B cell (primary cell): ENCODE results near the gene ADRB2. TPM values are rescaled to one million over a fixed set of nuclear protein-coding genes. Genes with fewer than 3 reads are reported as not detected.

ENCODE experiments used
- ATAC-seq: fragments of 200-7000 bp; cut with Tn5 transposase; one replicate; pipeline ENCODE4 v1.10.0; 2021; ENCODE audit warnings: low read depth, mild to moderate bottlenecking, moderate number of reproducible peaks, moderate library complexity
- CTCF ChIA-PET: fragments of 350-600 bp; sonication (Branson Sonifier 250); formaldehyde crosslinking; loops from one replicate; lab custom pipeline; 2021; ENCODE audit warnings: antibody characterized with exemption, inconsistent platforms; lab: Charles Lee
- POLR2A ChIA-PET: fragments of 350-600 bp; sonication (Branson Sonifier 250); formaldehyde crosslinking; loops from one replicate; lab custom pipeline; 2021; ENCODE audit warnings: antibody characterized with exemption; lab: Charles Lee
- DNase-seq: peaks from one replicate; pipeline ENCODE4 v3.0.0; 2013
- H2AFZ ChIP-seq: 2 replicates; pipeline ENCODE4 v1.6.1; 2012; ENCODE audit warnings: mild to moderate bottlenecking, low read depth, low read length; ENCODE audit not compliant: insufficient read depth, poor library complexity, severe bottlenecking
- H3K27ac ChIP-seq, 2 donors: 1 replicate in 1 of 2; 2 replicates in 1 of 2; pipeline ENCODE4 v1.5.1; 2012 to 2013; ENCODE audit warnings: low read length in 2 of 2, mild to moderate bottlenecking in 2 of 2, moderate library complexity in 1 of 2
- H3K27me3 ChIP-seq, 4 experiments: fragments of 200-600 bp in 1 of 4; sonication (generic) in 1 of 4; replicated peaks in 1 of 4; 1 replicate in 2 of 4; 2 replicates in 2 of 4; pipeline versions ENCODE4 v1.6.1 to v1.7.0; 2013 to 2016; ENCODE audit warnings: low read length in 3 of 4, mild to moderate bottlenecking in 2 of 4, mixed read lengths in 1 of 4, moderate library complexity in 1 of 4; ENCODE audit not compliant: insufficient read depth in 4 of 4, control insufficient read depth in 3 of 4; ENCODE audit errors: control extremely low read depth in 1 of 4
- H3K36me3 ChIP-seq, 2 experiments: replicated peaks in 1 of 2; 1 replicate in 1 of 2; 2 replicates in 1 of 2; pipeline versions ENCODE4 v1.6.1 to v1.7.1; 2013; ENCODE audit warnings: low read length in 1 of 2; ENCODE audit not compliant: insufficient read depth in 2 of 2, control insufficient read depth in 1 of 2; ENCODE audit errors: control extremely low read depth in 1 of 2, extremely low read depth in 1 of 2
- H3K4me1 ChIP-seq, 2 donors: fragments of 200-600 bp in 1 of 2; sonication (generic) in 1 of 2; 1 replicate in 1 of 2; 2 replicates in 1 of 2; pipeline versions ENCODE4 v1.5.1 to v1.6.1; 2013 to 2017; ENCODE audit warnings: low read length in 2 of 2; ENCODE audit not compliant: control insufficient read depth in 2 of 2, insufficient read depth in 2 of 2
- H3K4me2 ChIP-seq: replicated peaks from 2 replicates; pipeline ENCODE3; 2012; ENCODE audit warnings: mild to moderate bottlenecking, low read depth, low read length; ENCODE audit not compliant: poor library complexity, severe bottlenecking
- H3K4me3 ChIP-seq, 5 experiments: fragments of 200-600 bp in 1 of 5; sonication (generic) in 1 of 5; 1 replicate in 3 of 5; 2 replicates in 2 of 5; pipeline versions ENCODE4 v1.5.1 to v1.7.0; 2011 to 2016; ENCODE audit warnings: low read length in 4 of 5, mild to moderate bottlenecking in 4 of 5, low read depth in 2 of 5, control low read depth in 1 of 5, moderate library complexity in 1 of 5; ENCODE audit not compliant: insufficient read depth in 1 of 5; ENCODE audit errors: control extremely low read depth in 1 of 5, extremely low read depth in 1 of 5
- H3K79me2 ChIP-seq: fragments of 200-600 bp; sonication (generic); one replicate; pipeline ENCODE4 v1.6.0; 2016; ENCODE audit warnings: low read length; ENCODE audit not compliant: control insufficient read depth, insufficient read depth
- H3K9ac ChIP-seq: fragments of 200-600 bp; sonication (generic); 2 replicates; pipeline ENCODE4 v1.6.1; 2017; ENCODE audit warnings: mild to moderate bottlenecking, low read length, moderate library complexity
- H3K9me3 ChIP-seq, 3 donors: one replicate each; pipeline versions ENCODE4 v1.6.1 to v1.7.1; 2013; ENCODE audit warnings: low read length in 2 of 3; ENCODE audit not compliant: control insufficient read depth in 2 of 3, insufficient read depth in 1 of 3; ENCODE audit errors: control extremely low read depth in 1 of 3
- H4K20me1 ChIP-seq: 2 replicates; pipeline ENCODE4 v1.6.0; 2012; ENCODE audit warnings: mild to moderate bottlenecking, low read length; ENCODE audit not compliant: insufficient read depth, control insufficient read depth, poor library complexity, severe bottlenecking
- H3K27ac Mint-ChIP-seq: one replicate; pipeline ENCODE4 v1.8.0; 2021; ENCODE audit warnings: mixed read lengths
- H3K27me3 Mint-ChIP-seq: one replicate; pipeline ENCODE4 v1.8.0; 2021; ENCODE audit warnings: mixed read lengths
- H3K4me1 Mint-ChIP-seq: one replicate; pipeline ENCODE4 v1.8.0; 2021; ENCODE audit warnings: mixed read lengths
- H3K4me3 Mint-ChIP-seq: one replicate; pipeline ENCODE4 v1.8.0; 2021; ENCODE audit warnings: mixed read lengths
- H3K9me3 Mint-ChIP-seq: one replicate; pipeline ENCODE4 v1.8.0; 2022; ENCODE audit warnings: mixed read lengths; ENCODE audit not compliant: insufficient read depth
- EZH2 ChIP-seq: IDR thresholded peaks from 2 replicates; pipeline ENCODE4 v1.6.1; 2012; ENCODE audit warnings: borderline replicate concordance, low read depth, mild to moderate bottlenecking, moderate library complexity, low read length; ENCODE audit not compliant: insufficient read depth, poor library complexity, severe bottlenecking
- WGBS: methylation state at CpG from one replicate; pipeline ENCODE4 v1.1.5; 2013; ENCODE audit warnings: missing lambda C conversion rate; ENCODE audit not compliant: insufficient coverage; 5-methylcytosine and 5-hydroxymethylcytosine counted together
- intact Hi-C: fragments of 100-400 bp; cut with micrococcal nuclease; formaldehyde crosslinking; loops from one replicate; pipeline ENCODE4 v1.10.0; 2022
- polyA plus RNA-seq: library from polyadenylated mRNA; depleted of rRNA; stranded (reverse); fragments of >200 nt; gene quantifications from 2 replicates; pipeline ENCODE4 v1.2.3, GENCODE V29; 2012
- total RNA-seq, 2 donors: library from RNA; stranded (reverse); fragments of 120-200 nt in 1 of 2; gene quantifications; 1 replicate in 1 of 2; 2 replicates in 1 of 2; pipeline versions ENCODE4 v1.2.3 to v1.2.4, GENCODE V29; 2013 to 2022
- TF ChIP-seq, protein P1 (sequence below): fragments of 200-600 bp; IDR thresholded peaks from one replicate; pipeline ENCODE4 v1.8.0; 2022; ENCODE audit warnings: antibody characterized with exemption, mild to moderate bottlenecking

The ADRB2 gene
- total and polyA plus RNA-seq, 2 donors (not counting 1 experiment from before 2014, with no cell fraction given): 6.0 to 12.4 TPM

DNA sequence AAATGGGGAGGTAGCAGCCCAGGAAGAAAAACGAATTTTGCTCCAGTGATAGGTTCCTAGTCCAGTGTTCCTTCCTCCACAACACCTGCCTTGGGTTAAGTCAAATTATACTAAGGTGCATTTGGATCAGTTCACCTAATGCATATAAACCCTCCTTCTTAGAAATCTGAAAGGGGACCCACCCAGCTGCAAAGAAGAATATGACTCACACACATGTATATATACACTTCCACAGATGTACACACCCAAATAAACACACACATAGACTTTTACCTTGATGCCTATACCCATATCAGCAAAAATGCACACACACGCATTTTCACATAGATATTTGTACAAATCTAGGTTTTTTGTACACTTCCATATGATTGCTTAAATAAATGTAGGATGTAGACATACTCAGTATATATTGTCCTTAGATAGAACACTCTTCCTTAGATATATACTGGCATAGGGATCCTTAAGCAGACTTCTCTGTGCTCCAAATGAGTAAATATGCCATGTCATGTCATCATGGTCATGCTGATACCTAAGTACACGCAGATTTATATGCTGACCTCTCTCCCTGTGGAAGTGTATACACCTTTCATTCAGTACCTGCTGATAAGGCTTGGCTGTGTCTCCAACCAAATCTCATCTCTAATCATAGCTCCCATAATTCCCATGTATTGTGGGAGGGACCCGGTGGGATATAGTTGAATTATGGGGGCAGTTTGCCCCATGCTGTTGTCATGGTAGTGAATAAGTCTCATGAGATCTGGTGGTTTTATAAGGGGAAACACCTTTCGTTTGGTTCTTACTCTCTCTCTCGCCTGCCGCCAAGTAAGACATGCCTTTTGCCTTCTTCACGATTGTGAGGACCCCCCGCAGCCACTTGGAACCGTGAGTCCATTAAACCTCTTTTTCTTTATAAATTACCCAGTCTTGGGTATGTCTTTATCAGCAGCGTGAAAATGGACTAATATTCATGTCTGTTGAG lies 10.2 kb downstream of the ADRB2 start:
- H3K9ac ChIP-seq: peak overlapping the region; percentile 1
- no peaks in the 10 kb centered on the region for H3K27me3 ChIP-seq
- POLR2A ChIA-PET: interaction anchor here (1.4 kb wide), 1 partner anchor 19 kb away, joined by 3 read pairs; no protein-coding TSS in a partner anchor
- ATAC-seq (peak; percentile 40), DNase-seq (peak; percentile 36)
- H3K79me2 ChIP-seq: peaks cover 72% of the 10 kb centered on the region
- Mint-ChIP-seq H3K9me3 (no peaks in the 10 kb centered on the region), H3K27ac (peak overlapping the region; percentile 84), H3K4me3 (peak overlapping the region; percentile 38), H3K27me3 (no peaks in the 10 kb centered on the region), H3K4me1 (peaks cover 76% of the 10 kb centered on the region)
- H3K4me1 ChIP-seq: peaks cover 66 to 79% of the 10 kb centered on the region in 2 donors
- H3K9me3 ChIP-seq: peaks cover 0 to 1% (median 0%) of the 10 kb centered on the region in 3 donors
- no peaks in the 10 kb centered on the region for H4K20me1 ChIP-seq
- peak overlapping the region in 1 of 2 donors; percentile 7 for H3K27ac ChIP-seq
- WGBS: 83% methylated on average over 1 of the region's 11 CpGs
- no peak overlapping the region for H2AFZ ChIP-seq
- peak overlapping the region; percentile 49 for H3K4me2 ChIP-seq
- CTCF ChIA-PET: interaction anchor here (2.3 kb wide), 1 partner anchor 121 kb away, joined by 13 read pairs; no protein-coding TSS in a partner anchor
- H3K4me3 ChIP-seq: no peak overlapping the region
- intact Hi-C loops: loop anchor here (10.0 kb wide), 1 partner anchor 508 kb away; the partner anchor contains the start of gene GRPEL2
- no peak for TF ChIP-seq EZH2
- TF ChIP-seq, protein P1, sequence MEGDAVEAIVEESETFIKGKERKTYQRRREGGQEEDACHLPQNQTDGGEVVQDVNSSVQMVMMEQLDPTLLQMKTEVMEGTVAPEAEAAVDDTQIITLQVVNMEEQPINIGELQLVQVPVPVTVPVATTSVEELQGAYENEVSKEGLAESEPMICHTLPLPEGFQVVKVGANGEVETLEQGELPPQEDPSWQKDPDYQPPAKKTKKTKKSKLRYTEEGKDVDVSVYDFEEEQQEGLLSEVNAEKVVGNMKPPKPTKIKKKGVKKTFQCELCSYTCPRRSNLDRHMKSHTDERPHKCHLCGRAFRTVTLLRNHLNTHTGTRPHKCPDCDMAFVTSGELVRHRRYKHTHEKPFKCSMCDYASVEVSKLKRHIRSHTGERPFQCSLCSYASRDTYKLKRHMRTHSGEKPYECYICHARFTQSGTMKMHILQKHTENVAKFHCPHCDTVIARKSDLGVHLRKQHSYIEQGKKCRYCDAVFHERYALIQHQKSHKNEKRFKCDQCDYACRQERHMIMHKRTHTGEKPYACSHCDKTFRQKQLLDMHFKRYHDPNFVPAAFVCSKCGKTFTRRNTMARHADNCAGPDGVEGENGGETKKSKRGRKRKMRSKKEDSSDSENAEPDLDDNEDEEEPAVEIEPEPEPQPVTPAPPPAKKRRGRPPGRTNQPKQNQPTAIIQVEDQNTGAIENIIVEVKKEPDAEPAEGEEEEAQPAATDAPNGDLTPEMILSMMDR: no peak
- H3K36me3 ChIP-seq: no peaks in the 10 kb centered on the region
